Measurements from ENCODE around the gene DQX1. TPM values are rescaled to one million over a fixed set of nuclear protein-coding genes. Genes with fewer than 3 reads are reported as not detected.

The DQX1 gene
- total and polyA plus RNA-seq, 9 of the 15 experiments (the other 6 are each of a cell fraction or from before 2014, with no cell fraction given), result 0.04 to 0.38 (median 0.18) TPM; not detected in 1

DNA sequence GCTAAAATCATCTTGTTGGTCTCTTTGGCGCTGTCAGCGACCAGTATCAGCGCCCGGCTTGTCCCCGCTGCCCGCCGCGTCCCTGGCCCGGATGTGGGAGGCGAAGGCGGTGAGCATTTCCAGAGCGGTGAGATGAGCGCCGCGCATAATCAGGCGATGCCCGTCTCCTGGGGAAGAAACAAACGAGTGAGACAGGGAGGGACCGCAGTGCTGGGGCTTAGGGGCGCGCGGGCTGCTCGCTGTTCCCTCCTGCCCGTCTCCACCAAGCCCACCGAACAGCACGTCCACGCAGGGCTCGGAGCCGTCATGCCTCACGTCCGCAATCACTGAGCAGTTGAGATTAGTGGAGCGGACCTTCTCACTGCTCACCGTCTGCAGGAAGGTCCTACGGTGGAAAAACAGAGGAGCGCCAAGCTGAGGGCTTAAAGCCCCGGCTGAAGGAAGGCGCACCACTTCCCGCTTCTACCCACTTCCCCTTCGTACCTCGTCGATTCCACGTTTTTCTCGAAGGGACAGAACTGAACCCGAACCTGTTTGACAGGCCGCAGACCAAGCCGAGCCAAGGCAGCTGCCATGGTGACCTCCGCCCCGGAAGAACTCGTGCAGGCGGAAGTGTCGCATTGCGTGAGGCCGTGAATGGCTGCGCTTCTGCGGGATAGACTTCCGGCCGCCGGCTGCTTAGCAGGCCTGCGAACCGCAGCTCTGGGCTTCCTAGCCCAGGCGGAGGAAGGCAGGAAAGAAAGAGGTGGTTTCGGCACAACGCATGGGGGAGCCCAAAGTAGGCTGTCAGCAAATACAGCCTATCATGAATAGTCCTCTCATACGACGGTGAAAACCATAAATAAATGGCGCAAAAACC is 53.7 kb downstream of the DQX1 start, which contains the start of gene MRPL53 (continued):
- TF ChIP-seq EHMT2 (IDR thresholded peaks at IDR 0.05) (peak; percentile 71; the same call in 1 of the 2 replicates), POLR3A (IDR thresholded peaks at IDR 0.05; ENCODE audit: borderline replicate concordance, extremely low read depth, insufficient read depth, insufficient read length) (no peak), SPI1 (IDR thresholded peaks at IDR 0.05; ENCODE audit: borderline replicate concordance, low read depth, low read length) (peak; percentile 49), RB1 (IDR thresholded peaks at IDR 0.05; ENCODE audit: low read depth) (peak; percentile 31; the same call in 1 of the 2 replicates), GABPA (tag; conservative IDR thresholded peaks at IDR 0.05; ENCODE audit: low read depth) (peak; percentile 100), THRA (IDR thresholded peaks at IDR 0.05) (no peak), MEF2D (tag; conservative IDR thresholded peaks at IDR 0.05; ENCODE audit: low read depth) (peak; percentile 67; the same call in 1 of the 2 replicates), CBX2 (IDR thresholded peaks at IDR 0.05; ENCODE audit: insufficient read depth, low read length, poor library complexity, severe bottlenecking) (no peak), MAX (CRISPR knock-in tag; IDR thresholded peaks at IDR 0.05) (peak; percentile 68; the same call in 1 of the 2 replicates), ATF7 (IDR thresholded peaks at IDR 0.05) (peak; percentile 55), ZNF609 (CRISPR knock-in tag; IDR thresholded peaks at IDR 0.05; ENCODE audit: borderline replicate concordance) (no peak), L3MBTL2 (IDR thresholded peaks at IDR 0.05) (peak; percentile 77), TEAD2 (tag; IDR thresholded peaks at IDR 0.05) (no peak), ZNF174 (CRISPR knock-in tag; IDR thresholded peaks at IDR 0.05) (no peak), ZBTB8A (IDR thresholded peaks at IDR 0.05; ENCODE audit: partially characterized antibody) (no peak)
- TF ChIP-seq, protein P1, sequence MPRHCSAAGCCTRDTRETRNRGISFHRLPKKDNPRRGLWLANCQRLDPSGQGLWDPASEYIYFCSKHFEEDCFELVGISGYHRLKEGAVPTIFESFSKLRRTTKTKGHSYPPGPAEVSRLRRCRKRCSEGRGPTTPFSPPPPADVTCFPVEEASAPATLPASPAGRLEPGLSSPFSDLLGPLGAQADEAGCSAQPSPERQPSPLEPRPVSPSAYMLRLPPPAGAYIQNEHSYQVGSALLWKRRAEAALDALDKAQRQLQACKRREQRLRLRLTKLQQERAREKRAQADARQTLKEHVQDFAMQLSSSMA (CRISPR knock-in tag; IDR thresholded peaks at IDR 0.05), result peak; percentile 93

Measured in K562 (cell line).